Breast epithelium (tissue), 3 donors: Measurements from ENCODE around the gene TRAM2.

Source experiments
- CTCF ChIP-seq, 3 donors: fragments of 450-650 bp; IDR thresholded peaks; one replicate each; pipeline ENCODE4 v1.5.1; 2016 to 2017; ENCODE audit warnings: antibody characterized with exemption in 3 of 3, mild to moderate bottlenecking in 3 of 3, moderate library complexity in 3 of 3
- POLR2AphosphoS5 ChIP-seq, 3 donors: sonication (generic); formaldehyde crosslinking; IDR thresholded peaks; one replicate each; pipeline ENCODE4 v1.6.1; 2017; ENCODE audit warnings: antibody characterized with exemption in 3 of 3

DNA sequence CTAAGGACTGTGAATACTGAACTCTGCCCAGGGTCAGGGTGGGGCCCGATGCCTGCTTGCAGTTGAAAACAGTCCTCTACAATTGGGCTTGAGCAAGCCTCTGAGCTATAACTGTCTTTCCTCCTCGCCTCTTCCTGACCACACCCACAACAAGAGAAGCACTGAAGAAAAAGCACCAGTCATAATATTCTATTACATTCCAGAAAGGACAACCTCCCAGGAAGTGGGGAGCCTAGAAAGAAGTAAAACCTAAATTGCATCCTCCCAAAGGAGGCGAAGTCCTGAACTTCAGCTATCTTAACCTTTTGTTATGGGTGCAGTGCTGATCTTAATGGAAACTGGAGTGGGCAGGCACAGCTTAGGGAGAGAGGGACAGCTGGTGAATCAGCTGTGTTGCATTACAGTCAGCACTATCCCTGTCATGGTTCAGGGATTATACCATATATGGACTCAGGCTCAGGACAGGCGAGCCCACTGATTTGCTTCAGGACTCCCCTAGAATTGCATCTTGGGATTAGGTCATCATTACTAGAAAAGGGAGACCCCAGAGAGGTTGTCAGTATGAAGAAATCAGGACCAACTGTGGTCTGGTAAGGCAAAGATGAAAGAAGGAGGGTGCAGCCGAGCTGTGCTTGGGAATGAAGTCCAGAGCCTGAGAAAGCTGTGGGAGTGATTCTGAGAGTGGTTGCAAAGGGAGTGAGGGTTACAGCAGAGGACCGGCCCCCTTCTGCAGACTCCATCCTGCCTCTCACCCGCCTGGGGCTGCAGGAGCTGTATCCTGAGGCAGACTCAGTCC lies 18.3 kb upstream of the TRAM2 start:
- TF ChIP-seq CTCF (IDR thresholded peaks at IDR 0.05) (no peak), POLR2AphosphoS5 (IDR thresholded peaks at IDR 0.05) (no peak)
